Neural progenitor cell (in vitro differentiated cells): ENCODE results near the gene SNAPC2. TPM values are rescaled to one million over a fixed set of nuclear protein-coding genes. Genes with fewer than 3 reads are reported as not detected.

Experiments
- DNase-seq: peaks from one replicate; pipeline ENCODE4 v3.0.0-alpha.2; 2016; ENCODE audit warnings: low spot score
- H2AFZ ChIP-seq: fragments of 200-600 bp; sonication (generic); replicated peaks from 2 replicates; pipeline ENCODE4 v1.6.1; 2016; ENCODE audit warnings: antibody characterized with exemption
- H3F3A ChIP-seq: fragments of 200-600 bp; sonication (generic); 2 replicates; pipeline ENCODE4 v1.6.1; 2016; ENCODE audit warnings: antibody characterized with exemption, low read depth
- H3K27ac ChIP-seq: fragments of 200-600 bp; sonication (generic); 2 replicates; pipeline ENCODE4 v1.5.1; 2016; ENCODE audit warnings: mild to moderate bottlenecking
- H3K27me3 ChIP-seq: fragments of 200-600 bp; sonication (generic); 2 replicates; pipeline ENCODE4 v1.6.1; 2016; ENCODE audit warnings: mild to moderate bottlenecking, moderate library complexity
- H3K36me3 ChIP-seq: fragments of 200-600 bp; sonication (generic); 2 replicates; pipeline ENCODE4 v1.5.1; 2016
- H3K4me1 ChIP-seq: fragments of 200-600 bp; sonication (generic); 2 replicates; pipeline ENCODE4 v1.6.1; 2016; ENCODE audit warnings: mixed run types
- H3K4me2 ChIP-seq: fragments of 200-600 bp; sonication (generic); 2 replicates; pipeline ENCODE4 v1.6.1; 2016
- H3K4me3 ChIP-seq: fragments of 200-600 bp; sonication (generic); 2 replicates; pipeline ENCODE4 v1.5.1; 2016
- H3K79me2 ChIP-seq: fragments of 200-600 bp; sonication (generic); 2 replicates; pipeline ENCODE4 v1.6.1; 2016; ENCODE audit warnings: low read depth
- H3K9ac ChIP-seq: fragments of 200-600 bp; sonication (generic); 2 replicates; pipeline ENCODE4 v1.6.1; 2016
- H3K9me3 ChIP-seq: fragments of 200-600 bp; sonication (generic); 2 replicates; pipeline ENCODE4 v1.5.1; 2016; ENCODE audit warnings: low read depth
- H4K20me1 ChIP-seq: fragments of 200-600 bp; sonication (generic); 2 replicates; pipeline ENCODE4 v1.6.1; 2016; ENCODE audit warnings: low read depth
- H3K27ac Mint-ChIP-seq: 3 replicates; pipeline ENCODE4 v1.8.0; 2021; ENCODE audit warnings: mixed read lengths
- H3K27me3 Mint-ChIP-seq: 2 replicates; pipeline ENCODE4 v1.8.0; 2022; ENCODE audit warnings: low read depth, mild to moderate bottlenecking, inconsistent platforms, moderate library complexity, mixed read lengths; ENCODE audit not compliant: insufficient read depth
- H3K36me3 Mint-ChIP-seq: 3 replicates; pipeline ENCODE4 v1.8.0; 2021; ENCODE audit warnings: mixed read lengths
- H3K4me1 Mint-ChIP-seq: 3 replicates; pipeline ENCODE4 v1.8.0; 2021; ENCODE audit warnings: mixed read lengths
- H3K4me3 Mint-ChIP-seq: 3 replicates; pipeline ENCODE4 v1.8.0; 2021; ENCODE audit warnings: mild to moderate bottlenecking, moderate library complexity, mixed read lengths
- H3K9me3 Mint-ChIP-seq: 3 replicates; pipeline ENCODE4 v1.8.0; 2020; ENCODE audit warnings: mixed read lengths
- CTCF ChIP-seq: fragments of 200-600 bp; sonication (generic); IDR thresholded peaks from 2 replicates; pipeline ENCODE4 v1.5.1; 2017; ENCODE audit warnings: antibody characterized with exemption, mild to moderate bottlenecking
- EZH2 ChIP-seq: fragments of 200-600 bp; sonication (generic); IDR thresholded peaks from 2 replicates; pipeline ENCODE4 v1.6.1; 2017; ENCODE audit warnings: antibody characterized with exemption, mild to moderate bottlenecking, moderate library complexity
- EZH2phosphoT487 ChIP-seq: fragments of 200-600 bp; sonication (generic); IDR thresholded peaks from 2 replicates; pipeline ENCODE4 v1.6.1; 2017; ENCODE audit warnings: antibody characterized with exemption
- total RNA-seq: library from RNA; depleted of rRNA; stranded (reverse); fragments of >200 nt; gene quantifications from 2 replicates; pipeline ENCODE4 v1.2.3, GENCODE V29; 2015; ENCODE audit warnings: low replicate concordance

The SNAPC2 gene
- total RNA-seq, 1 donor from 2014 or later = 5.7 TPM

GRCh38 chr19:7908742-7909461 is 11.2 kb upstream of the SNAPC2 start:
- peaks cover 65% of the 10 kb centered on the region for H4K20me1 ChIP-seq
- H3K27ac Mint-ChIP-seq = no peak overlapping the region
- TF ChIP-seq EZH2phosphoT487 (no peak), EZH2 (no peak), CTCF (no peak)
- peaks cover 14% of the 10 kb centered on the region for H3K36me3 Mint-ChIP-seq
- H3K9me3 ChIP-seq = no peaks in the 10 kb centered on the region
- peaks cover 5% of the 10 kb centered on the region for H3K27me3 Mint-ChIP-seq
- no peak overlapping the region for H2AFZ ChIP-seq
- peaks cover 12% of the 10 kb centered on the region for H3K4me1 Mint-ChIP-seq
- H3K4me3 Mint-ChIP-seq = no peak overlapping the region
- no peaks in the 10 kb centered on the region for H3K36me3 ChIP-seq
- H3K4me3 ChIP-seq = no peak overlapping the region
- no peak overlapping the region for H3K27ac ChIP-seq
- peaks cover 37% of the 10 kb centered on the region for H3K79me2 ChIP-seq
- no peak overlapping the region for H3K9ac ChIP-seq
- no peak for DNase-seq
- peaks cover 5% of the 10 kb centered on the region for H3K27me3 ChIP-seq
- H3K4me1 ChIP-seq = peaks cover 7% of the 10 kb centered on the region
- no peaks in the 10 kb centered on the region for H3F3A ChIP-seq
- no peaks in the 10 kb centered on the region for H3K9me3 Mint-ChIP-seq
- no peak overlapping the region for H3K4me2 ChIP-seq

GRCh38 chr19:7909471-7910067 is 10.6 kb upstream of the SNAPC2 start:
- no peak overlapping the region for H3K4me3 Mint-ChIP-seq
- Histone ChIP-seq H3K27me3 (peaks cover 12% of the 10 kb centered on the region), H3K4me1 (peaks cover 4% of the 10 kb centered on the region), H3K27ac (no peak overlapping the region), H4K20me1 (peaks cover 66% of the 10 kb centered on the region), H3F3A (no peaks in the 10 kb centered on the region), H3K36me3 (no peaks in the 10 kb centered on the region), H3K9me3 (no peaks in the 10 kb centered on the region), H3K79me2 (peaks cover 32% of the 10 kb centered on the region), H3K4me3 (no peak overlapping the region), H3K4me2 (no peak overlapping the region), H2AFZ (no peak overlapping the region), H3K9ac (no peak overlapping the region)
- DNase-seq = no peak
- H3K27ac Mint-ChIP-seq = no peak overlapping the region
- no peak for TF ChIP-seq EZH2phosphoT487
- no peak for TF ChIP-seq EZH2
- no peak for TF ChIP-seq CTCF
- peaks cover 10% of the 10 kb centered on the region for H3K4me1 Mint-ChIP-seq
- peaks cover 14% of the 10 kb centered on the region for H3K36me3 Mint-ChIP-seq
- peaks cover 6% of the 10 kb centered on the region for H3K27me3 Mint-ChIP-seq
- no peaks in the 10 kb centered on the region for H3K9me3 Mint-ChIP-seq

GRCh38 chr19:7910321-7911161 is 9.6 kb upstream of the SNAPC2 start:
- Histone ChIP-seq H3K4me1 (no peaks in the 10 kb centered on the region), H3K4me2 (no peak overlapping the region), H3K9me3 (no peaks in the 10 kb centered on the region), H3F3A (peaks cover 3% of the 10 kb centered on the region), H2AFZ (no peak overlapping the region), H4K20me1 (peaks cover 58% of the 10 kb centered on the region), H3K27ac (no peak overlapping the region), H3K27me3 (peaks cover 21% of the 10 kb centered on the region), H3K4me3 (no peak overlapping the region), H3K9ac (no peak overlapping the region), H3K79me2 (peaks cover 22% of the 10 kb centered on the region), H3K36me3 (no peaks in the 10 kb centered on the region)
- peaks cover 4% of the 10 kb centered on the region for H3K4me1 Mint-ChIP-seq
- H3K27me3 Mint-ChIP-seq = peaks cover 16% of the 10 kb centered on the region
- H3K9me3 Mint-ChIP-seq = no peaks in the 10 kb centered on the region
- H3K4me3 Mint-ChIP-seq = no peak overlapping the region
- H3K27ac Mint-ChIP-seq = no peak overlapping the region
- H3K36me3 Mint-ChIP-seq = peaks cover 13% of the 10 kb centered on the region
- DNase-seq = no peak
- TF ChIP-seq EZH2 (no peak), CTCF (no peak), EZH2phosphoT487 (no peak)
